Transverse colon (tissue), 4 donors: ENCODE measurements around the gene MED17.

Experiments used
- POLR2A ChIP-seq: fragments of 450-650 bp; IDR thresholded peaks from one replicate; pipeline ENCODE4 v1.6.1; 2016; ENCODE audit warnings: antibody characterized with exemption, mild to moderate bottlenecking, moderate library complexity
- POLR2AphosphoS5 ChIP-seq, 3 donors: sonication (generic); formaldehyde crosslinking; IDR thresholded peaks; one replicate each; pipeline ENCODE4 v1.6.1; 2016; ENCODE audit warnings: antibody characterized with exemption in 3 of 3
- TF ChIP-seq, protein P1 (sequence below), 5 experiments: fragments of 200-600 bp in 3 of 5; fragments of 450-650 bp in 2 of 5; sonication (generic) in 3 of 5; IDR thresholded peaks; 1 replicate in 2 of 5; 2 replicates in 3 of 5; pipeline ENCODE4 v1.5.1; 2016 to 2017; ENCODE audit warnings: antibody characterized with exemption in 5 of 5, inconsistent platforms in 3 of 5, mild to moderate bottlenecking in 2 of 5, moderate library complexity in 1 of 5

DNA sequence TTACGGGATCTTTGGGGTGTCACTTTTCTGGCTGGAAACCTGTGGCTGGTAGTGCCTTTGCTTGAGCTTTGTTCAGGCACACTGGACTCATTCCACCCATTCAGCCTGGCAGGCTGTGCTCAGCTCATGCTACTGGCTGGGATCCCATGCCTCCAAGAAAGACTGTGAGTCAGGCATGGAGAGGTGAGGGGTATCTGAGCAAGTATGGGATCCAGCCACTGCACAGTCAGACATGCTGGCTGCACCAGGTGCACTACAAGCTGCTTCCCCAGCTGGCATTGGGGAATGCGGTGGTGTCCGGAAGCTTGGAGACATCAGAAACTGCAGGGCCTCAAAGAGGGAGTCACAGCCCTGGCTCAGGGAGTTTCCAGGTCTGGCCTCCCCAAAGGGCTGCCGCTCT, 12.0 kb upstream of the MED17 start:
- TF ChIP-seq POLR2AphosphoS5 (IDR thresholded peaks at IDR 0.05) (no peak), POLR2A (no peak)
- TF ChIP-seq, protein P1, sequence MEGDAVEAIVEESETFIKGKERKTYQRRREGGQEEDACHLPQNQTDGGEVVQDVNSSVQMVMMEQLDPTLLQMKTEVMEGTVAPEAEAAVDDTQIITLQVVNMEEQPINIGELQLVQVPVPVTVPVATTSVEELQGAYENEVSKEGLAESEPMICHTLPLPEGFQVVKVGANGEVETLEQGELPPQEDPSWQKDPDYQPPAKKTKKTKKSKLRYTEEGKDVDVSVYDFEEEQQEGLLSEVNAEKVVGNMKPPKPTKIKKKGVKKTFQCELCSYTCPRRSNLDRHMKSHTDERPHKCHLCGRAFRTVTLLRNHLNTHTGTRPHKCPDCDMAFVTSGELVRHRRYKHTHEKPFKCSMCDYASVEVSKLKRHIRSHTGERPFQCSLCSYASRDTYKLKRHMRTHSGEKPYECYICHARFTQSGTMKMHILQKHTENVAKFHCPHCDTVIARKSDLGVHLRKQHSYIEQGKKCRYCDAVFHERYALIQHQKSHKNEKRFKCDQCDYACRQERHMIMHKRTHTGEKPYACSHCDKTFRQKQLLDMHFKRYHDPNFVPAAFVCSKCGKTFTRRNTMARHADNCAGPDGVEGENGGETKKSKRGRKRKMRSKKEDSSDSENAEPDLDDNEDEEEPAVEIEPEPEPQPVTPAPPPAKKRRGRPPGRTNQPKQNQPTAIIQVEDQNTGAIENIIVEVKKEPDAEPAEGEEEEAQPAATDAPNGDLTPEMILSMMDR (IDR thresholded peaks at IDR 0.05), result no peak
